GM20431 (cell line): ENCODE data around the gene KDM5B.
"Not testable (repeated sequence)": the region's sequence is repeated elsewhere in the genome, so short reads cannot be mapped to it uniquely, and the experiment has no call there.

Experiments
- in situ Hi-C: fragments of 300-500 bp; cut with MseI, MboI; formaldehyde crosslinking; loops from one replicate; pipeline ENCODE4 v1.15.0; 2020; ENCODE audit warnings: low sequenced_read_pairs; ENCODE audit not compliant: unreplicated experiment

The KDM5B gene

GRCh38 chr1:202807926-202808757, at the start of gene KDM5B:
Gene KDM5B (minus strand): TSS chr1:202808421. CDS start chr1:202808305, 116 bp downstream.
- in situ Hi-C loops, result no loop called here

DNA sequence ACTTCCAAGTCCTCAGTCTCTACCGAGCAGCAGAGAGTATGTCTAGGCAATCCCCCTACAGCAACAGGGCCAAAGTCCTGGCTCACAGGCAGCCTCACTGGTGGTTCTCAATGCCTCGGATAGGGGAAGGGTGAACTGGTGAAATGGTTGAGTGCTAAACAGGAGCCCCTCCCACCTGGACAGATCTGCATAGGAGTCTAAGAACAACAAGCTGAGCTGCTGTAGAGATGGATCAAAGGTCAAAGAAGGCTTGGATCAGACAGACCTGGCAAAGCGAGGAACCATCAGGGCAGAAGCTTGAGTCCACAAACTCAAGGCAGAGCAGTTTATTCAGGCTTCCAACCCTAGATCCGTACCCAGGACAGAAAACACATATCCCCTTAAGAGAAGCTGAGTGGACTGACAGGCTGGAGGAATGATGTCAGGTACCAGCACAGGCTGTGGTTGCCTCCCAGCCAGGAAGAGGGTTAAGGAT, 49.0 kb upstream of the KDM5B start:
- in situ Hi-C loops, result no loop called here

- in situ Hi-C loops, result no loop called here
Observed at GRCh38 chr1:202856014-202856413, 47.8 kb upstream of the KDM5B start.

DNA sequence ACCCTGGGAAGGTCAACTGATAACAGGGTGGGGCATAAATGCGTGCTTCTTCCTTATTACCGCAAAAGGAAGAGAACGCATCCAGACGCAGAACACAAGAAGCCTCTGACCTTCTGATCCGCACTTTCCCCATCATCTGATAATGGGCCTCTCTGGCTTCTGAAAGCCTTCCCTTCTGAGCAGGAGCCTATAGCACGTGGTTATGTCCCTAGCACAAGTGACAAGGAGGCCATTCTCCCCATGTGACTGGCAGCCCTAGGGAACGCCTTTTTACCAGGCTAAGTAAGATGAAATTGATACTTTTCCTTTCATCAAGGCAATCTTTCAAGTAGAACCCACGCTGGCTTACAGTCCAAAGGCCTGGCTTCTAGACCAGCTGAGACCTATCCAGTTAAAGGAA, 46.6 kb upstream of the KDM5B start:
- in situ Hi-C loops, result no loop called here

DNA sequence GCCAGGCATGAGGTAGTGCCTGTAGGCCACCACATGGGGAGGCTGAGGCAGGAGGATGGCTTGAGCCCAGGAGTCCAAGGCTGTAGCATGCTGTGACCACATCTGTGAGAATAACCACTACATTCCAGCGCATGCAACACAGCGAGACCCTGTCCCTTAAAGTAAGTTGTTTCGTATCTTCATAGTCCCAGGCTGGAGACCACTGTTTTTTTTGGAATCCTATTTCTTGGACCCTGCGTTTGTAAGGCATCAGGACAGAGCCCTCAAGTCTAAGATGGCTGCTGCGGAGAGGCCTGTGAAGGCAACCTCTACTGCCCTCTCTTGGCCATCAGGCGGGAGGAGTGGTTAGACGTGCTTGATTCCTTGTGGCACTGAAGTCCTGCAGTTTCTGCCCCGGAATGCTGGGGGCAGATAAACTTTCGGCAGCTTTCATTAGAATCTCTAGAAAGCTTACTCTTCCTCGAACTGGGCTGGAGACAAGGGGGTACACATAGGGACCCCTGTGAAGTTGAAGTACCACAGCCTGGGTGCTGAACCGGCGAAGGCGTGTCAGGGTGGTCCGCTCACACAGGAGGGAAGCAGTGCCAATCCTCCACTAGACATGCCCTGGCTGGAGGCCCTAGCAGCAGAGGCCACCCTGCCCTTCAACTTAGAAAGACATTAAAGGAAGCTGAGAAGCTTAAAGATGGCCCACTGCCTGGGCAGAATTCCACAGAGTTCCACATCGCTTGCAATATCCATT, 44.1 kb upstream of the KDM5B start:
- in situ Hi-C loops, result no loop called here

DNA sequence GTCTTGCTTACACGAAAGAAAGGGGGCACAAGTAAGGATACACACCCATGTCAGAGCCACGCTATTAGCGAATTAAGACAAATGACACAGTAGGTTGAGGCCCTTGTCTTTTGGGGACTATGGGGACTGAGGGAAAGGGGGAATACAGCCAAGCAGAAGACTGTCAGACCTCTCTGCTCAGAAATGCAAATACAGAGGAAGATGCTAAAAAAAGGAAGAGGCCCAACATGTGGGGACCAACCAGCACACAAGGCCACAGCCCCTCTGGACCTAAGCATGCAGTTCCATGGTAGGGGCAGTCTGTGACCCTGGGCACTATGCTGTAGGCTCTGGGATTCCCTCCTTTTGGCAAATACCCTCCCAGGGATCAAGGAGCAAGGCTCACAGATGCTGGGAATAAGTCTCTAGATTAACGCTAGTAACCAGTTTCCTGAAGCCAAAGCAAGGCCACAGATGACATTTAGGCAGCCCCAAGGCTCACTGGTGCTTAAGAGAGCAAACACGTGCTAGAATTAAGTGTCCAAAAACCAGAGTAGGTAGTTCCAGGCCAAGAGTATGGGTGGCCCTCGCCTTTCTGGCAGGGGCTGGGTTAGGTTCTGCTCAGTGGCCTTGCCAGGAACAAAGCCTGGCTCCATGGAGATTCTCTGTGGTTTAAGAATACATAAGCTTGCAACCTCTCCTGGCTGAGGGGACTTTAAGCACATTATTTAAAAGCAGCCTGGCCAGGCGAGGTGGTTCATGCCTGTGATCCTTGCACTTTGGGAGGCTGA, 42.6 kb upstream of the KDM5B start:
- in situ Hi-C loops, result no loop called here

DNA sequence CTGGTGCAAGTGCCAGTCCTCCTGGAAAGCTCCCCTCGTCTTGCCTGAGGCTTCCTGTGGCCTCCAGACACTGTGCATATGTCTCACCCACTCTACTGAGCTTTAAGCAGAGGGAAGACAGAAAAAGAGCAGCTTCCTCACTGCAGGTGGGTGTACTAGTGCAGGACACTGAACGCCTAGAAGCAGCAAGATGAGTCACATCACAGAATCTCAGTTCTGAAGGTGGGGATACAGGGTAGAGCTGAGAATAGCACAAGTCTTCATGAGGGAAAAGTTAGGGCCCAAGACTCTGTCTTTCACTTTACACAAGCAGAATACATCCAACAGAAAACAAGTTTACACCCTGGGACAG, 39.9 kb upstream of the KDM5B start:
- in situ Hi-C loops, result no loop called here

- in situ Hi-C loops, result no loop called here
Observed at GRCh38 chr1:202844935-202845334, 36.7 kb upstream of the KDM5B start.

DNA sequence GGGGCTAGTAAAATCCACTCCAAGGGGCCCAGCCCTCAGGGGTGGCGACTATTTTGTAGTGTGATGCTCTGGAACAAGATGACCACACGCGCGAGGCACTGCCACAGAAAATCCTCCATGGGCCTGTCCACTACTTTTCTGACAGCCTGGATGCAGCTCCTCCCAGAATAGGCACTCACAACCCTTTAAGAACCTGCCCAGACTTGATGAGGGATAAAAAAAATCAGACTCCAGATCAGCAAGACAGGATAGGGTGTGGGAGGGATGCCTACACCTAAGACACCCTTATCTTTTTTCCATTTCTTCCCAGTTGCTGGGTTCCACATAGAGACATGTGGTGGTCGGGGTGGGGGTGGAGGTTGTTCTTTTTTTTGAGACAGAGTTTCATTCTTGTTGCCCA, 36.0 kb upstream of the KDM5B start:
- in situ Hi-C loops, result no loop called here

GRCh38 chr1:202843081-202843480, 34.9 kb upstream of the KDM5B start:
- in situ Hi-C loops, result no loop called here

GRCh38 chr1:202837746-202838262, 29.6 kb upstream of the KDM5B start:
- in situ Hi-C loops, result no loop called here

DNA sequence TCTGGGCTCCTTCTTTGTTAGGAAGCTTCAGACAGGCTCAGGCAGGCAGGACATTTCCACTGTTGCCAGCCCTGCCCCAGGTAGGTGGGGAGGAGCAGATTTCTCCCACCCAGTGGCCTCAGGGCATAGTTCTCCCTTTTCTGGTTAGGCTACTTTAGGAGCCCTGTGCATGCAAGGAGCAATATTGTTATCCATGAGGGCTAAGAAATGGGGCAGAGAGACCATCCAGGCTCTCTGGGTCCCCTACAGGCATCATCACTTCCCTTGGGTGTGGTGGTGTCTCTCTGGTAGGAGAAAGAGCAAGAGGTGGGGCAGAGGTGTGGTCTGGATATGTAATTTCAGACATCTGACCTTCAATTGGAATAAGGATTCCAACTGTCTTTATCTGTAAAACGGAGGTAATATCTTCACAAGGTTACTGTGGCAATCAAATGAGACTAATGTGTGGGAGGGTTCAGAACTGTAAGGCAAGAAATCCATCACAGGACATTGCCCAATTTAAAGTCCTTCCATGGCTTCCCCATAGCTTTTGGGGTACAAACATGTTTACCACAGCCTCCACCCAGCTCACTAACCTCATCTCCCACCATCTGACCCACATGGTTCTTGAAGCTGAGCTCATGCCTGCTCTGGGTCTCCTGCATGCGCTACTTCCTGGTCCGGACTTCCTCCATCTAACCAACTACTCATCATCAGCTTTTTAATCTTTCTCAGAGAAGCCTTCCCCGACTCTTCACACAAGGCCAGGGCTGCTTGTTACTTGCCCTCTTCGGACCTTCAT, 28.6 kb upstream of the KDM5B start:
- in situ Hi-C loops, result no loop called here

DNA sequence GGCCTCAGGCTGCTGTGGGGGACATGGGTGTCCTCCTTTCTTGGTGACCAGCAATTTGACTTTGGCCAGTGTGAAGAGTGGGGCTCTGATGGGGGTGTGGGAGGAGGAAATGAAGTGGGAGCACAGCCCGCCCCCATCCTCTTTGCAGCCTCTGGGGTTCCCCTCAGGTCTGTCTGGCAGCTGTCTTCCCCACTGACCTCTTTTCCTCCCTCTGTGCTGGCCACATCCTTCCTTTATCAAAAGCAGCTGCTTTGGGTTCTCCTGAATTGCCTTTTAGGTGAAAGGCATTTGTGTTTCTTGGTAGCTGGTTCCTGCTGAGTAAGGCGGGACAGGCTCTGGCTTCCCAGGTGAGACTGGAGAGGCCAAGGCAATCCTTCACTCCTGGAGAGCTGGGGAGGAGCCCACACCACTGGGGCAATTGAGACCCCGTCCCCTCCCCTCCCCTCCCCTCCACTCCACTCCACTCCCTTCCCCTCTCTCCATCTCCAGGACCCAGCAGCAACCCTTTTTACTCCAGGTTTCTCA, 27.4 kb upstream of the KDM5B start:
- in situ Hi-C loops, result no loop called here

- in situ Hi-C loops, result no loop called here
Observed at GRCh38 chr1:202834771-202835547, 26.7 kb upstream of the KDM5B start.

DNA sequence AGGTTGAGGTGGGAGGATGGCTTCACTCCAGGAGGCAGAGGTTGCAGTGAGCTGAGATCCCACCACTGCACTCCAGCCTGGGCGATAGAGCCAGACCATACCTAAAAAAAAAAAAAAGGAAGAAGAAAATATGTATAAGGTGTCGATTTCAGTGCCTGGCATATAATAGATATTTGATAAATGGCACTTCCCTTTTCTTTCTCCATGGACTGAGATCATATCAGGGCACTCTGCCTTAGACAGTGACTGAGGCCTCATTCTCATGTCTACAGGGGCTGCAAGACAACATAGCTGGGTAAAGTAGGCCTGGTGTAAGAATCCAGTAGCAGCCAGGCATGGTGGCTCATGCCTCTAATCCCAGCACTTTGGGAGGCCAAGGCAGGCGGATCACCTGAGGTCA, 23.7 kb upstream of the KDM5B start:
- in situ Hi-C loops, result no loop called here

GRCh38 chr1:202829223-202829622, 21.0 kb upstream of the KDM5B start:
- in situ Hi-C loops, result not testable (repeated sequence)

GRCh38 chr1:202825748-202826147, 17.5 kb upstream of the KDM5B start:
- in situ Hi-C loops, result no loop called here

GRCh38 chr1:202821467-202821866, 13.2 kb upstream of the KDM5B start:
- in situ Hi-C loops, result no loop called here

- in situ Hi-C loops, result no loop called here
Observed at GRCh38 chr1:202818819-202819218, 10.6 kb upstream of the KDM5B start.
